GM19324 (cell line): ENCODE results near the gene CUEDC2.

Experiments
- ATAC-seq: cut with Tn5 transposase; IDR thresholded peaks from one replicate; pipeline ENCODE4 v1.9.1; 2021; ENCODE audit warnings: mild to moderate bottlenecking, moderate library complexity; ENCODE audit not compliant: unreplicated experiment, low FRiP score

The CUEDC2 gene

DNA sequence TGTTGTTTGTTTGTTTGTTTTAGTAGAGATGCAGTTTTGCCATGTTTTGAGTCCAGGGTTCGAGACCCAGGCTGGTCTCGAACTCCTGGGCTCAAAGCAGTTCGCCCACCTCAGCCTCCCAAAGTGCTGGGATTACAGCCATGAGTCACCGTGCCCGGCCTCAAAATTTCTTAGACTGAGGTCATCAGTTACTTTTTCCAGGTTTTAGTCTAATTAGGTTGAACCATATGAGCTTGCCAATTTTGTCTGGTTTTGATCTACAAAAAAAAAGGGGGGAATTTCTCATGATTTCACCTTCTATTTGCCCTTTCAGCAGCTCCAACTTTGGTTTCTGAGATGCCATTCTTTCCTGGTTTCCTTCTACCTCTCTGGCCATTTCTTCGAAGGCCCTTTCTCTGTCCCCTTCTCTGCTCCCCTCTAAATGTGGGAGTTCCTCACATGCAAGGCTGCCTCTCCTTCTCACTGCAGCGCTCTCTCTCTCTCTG, 5.5 kb downstream of the CUEDC2 start:
- no peak for ATAC-seq

DNA sequence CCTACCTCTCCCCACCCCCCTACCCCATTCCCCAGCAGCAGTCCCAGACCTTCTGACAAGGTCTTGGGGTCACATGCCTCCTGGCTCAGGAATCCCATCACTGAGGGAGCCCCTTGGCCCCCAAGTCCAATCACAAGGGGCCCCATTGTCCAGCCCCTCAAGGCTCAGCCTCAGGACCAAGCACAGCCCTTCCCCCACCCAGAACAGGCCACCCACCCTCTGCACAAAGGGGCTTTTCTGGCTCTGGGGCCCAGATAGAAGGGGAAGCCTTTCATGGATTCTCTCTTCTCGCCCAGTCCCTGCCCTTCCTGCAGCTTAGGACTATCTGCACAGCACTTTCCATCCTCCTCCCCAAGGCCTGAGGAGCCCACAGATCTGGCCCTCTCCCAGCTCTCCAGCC, 6.9 kb downstream of the CUEDC2 start:
- ATAC-seq: no peak

DNA sequence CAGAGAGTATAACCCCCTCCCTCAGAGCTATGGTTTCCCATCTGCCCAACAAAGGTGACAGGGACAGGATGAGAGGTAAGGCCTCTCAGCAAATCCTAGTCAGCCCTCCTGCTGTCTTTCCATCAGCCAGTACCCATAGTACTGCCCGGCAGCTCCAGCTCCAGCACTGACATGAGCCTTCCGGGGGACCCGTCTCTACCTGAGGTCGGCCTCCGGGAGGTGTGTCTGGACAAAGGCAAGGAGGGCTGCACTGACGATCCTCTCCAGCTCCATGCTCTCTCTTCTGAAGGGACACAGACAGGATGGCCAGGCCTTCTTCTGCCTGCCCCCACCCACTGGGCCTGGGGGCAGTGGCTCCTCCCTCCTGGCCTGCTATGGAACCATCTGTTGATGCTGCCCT, 7.5 kb downstream of the CUEDC2 start:
- no peak for ATAC-seq

DNA sequence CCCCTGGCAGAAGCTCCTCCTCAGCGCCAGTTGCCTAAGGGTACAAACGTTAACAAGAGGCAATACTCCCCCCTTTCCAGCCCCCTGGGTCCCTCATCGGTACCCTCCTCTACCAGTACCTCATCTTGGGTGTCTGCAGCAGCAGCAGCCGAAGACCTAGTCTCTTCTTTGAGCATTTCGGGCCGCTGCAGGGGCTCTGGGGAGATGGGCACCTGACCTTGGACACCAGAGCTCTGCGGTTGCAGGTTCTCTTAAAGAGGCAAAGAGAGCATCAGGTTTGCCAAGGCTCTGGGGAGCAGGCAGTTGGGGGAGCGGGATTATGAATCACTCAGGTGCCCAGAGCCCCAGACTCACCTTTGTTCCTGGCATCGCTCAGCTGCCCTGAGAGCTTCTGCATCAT, 8.2 kb downstream of the CUEDC2 start:
- no peak for ATAC-seq

DNA sequence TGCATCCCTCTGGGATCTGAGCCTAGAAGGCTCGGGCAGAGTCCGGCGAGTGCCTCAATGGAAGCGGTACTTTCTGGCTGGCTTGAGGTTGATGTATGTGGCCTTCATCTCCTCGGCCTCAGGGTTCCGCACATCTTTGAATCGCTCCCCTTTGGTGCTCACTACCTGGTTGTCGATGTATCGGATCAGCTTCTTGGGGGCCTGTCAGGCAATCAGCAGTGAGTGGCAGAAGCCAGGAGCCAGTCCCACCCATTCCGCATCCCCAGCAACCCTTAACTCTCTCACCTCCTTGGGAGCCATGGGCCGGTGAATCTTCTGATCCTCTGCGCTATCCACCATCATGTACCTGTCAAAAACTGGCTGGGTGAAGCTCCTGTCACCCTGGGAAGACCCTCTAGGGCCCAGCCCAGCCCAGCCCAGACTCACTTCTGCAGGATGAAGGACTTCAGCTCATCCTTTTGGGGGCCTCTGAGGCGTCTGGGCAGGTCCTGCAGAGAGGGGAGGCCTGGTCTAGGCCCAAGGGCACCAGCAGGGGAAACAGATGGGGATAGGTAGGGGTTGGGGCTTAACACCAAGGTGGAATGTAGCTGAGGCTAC, 8.9 kb downstream of the CUEDC2 start:
- ATAC-seq: no peak

DNA sequence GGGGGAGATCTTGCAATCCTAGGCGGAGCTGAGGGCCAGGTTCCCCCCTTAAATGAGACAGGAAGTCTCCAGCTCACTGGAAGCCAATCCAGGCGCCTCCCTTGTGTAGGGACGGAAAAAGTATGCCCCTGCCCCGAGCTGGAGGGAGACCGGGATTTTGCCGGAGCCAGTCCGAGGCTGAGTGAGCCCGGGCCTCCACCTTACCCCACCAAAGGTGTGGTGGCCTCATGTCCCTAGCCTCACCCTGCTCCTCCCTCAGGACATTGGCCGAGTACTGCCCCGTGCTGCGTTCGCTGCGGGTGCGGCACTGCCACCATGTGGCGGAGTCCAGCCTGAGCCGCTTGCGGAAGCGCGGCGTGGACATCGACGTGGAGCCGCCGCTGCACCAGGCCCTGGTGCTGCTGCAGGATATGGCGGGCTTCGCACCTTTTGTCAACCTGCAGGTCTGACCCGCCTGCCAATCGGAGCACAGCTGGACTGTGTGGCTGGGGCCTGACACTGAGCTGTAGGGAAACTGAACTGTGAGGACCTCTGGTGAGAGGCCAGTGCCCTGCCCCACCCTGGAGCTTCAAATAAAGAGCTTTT, 9.7 kb downstream of the CUEDC2 start:
- no peak for ATAC-seq

DNA sequence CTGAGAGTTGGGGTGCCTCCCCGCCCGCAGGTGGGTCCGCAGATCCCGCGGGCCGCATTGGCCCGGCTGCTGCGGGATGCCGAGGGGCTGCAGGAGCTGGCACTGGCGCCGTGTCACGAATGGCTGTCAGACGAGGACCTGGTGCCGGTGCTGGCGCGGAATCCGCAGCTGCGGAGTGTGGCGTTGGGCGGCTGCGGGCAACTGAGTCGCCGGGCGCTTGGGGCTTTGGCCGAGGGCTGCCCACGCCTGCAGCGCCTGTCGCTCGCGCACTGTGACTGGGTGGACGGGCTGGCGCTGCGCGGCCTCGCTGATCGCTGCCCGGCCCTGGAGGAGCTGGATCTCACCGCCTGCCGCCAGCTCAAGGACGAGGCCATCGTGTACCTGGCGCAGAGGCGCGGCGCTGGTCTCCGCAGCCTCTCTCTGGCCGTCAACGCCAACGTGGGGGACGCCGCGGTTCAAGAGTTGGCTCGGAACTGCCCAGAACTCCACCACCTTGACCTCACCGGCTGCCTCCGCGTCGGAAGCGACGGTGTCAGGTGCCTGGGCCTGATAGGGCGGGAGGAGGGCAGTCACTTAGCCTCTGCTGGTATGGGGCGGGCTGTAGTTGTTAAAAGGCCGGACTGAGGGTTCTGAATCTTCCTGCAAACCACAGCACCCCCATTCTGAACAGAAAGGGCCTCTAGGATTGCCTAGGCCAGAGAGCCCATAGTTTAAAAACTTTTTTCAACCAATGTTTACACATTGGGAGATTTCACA, 10.4 kb downstream of the CUEDC2 start:
- no peak for ATAC-seq

DNA sequence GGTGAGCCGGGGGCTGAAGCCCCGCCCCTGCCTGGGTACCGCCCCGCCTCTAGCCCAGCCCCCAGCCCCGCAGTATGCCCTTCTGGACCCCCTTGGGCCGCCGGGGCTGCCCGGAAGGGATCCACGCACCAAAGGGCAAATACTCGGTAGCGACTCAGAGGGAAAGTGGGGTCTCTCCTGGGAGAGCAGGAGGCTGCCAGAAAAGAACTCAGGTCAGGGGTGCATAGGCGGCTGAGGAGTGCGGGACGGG, 10.9 kb downstream of the CUEDC2 start:
- no peak for ATAC-seq

DNA sequence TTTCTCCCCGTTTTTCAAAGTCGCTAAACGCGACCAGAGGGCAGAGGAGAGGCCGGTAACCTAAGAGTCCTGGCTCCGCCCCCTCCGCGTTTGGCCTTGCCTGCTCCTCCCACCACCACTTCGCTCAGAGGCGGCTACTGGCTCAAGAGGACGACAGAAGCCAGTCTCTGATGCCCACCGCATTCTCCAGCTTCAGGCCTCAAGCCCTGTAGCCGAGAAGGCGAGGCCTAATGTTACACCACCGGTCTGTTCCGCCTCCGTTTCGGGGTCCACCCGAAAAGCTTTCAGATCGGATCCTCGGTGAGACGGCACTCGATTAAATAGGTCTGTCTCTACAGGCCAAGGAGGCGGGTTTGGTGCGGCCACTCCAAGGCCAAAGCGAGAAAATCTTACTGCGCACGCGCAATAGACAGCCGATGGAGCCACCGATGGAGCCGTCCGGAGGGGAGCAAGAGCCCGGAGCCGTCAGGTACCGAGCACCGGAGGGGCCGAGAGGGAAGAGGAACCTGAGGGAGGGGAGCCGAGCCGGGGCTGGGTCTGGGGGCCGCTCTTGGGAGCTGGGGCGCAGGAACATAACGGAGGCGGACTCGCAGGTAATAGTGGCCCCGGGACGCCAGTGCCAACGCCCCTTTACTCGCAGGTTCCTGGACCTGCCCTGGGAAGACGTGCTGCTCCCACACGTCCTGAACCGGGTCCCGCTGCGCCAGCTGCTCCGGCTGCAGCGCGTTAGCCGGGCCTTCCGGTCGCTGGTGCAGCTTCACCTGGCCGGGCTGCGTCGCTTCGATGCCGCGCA, 11.5 kb downstream of the CUEDC2 start, which contains the start of gene FBXL15:
Gene FBXL15, plus strand, starts transcription at position 123 of the 793 bp plus-strand sequence. Its CDS starts 294 bp downstream, at position 417.
- peak; percentile 87 for ATAC-seq

DNA sequence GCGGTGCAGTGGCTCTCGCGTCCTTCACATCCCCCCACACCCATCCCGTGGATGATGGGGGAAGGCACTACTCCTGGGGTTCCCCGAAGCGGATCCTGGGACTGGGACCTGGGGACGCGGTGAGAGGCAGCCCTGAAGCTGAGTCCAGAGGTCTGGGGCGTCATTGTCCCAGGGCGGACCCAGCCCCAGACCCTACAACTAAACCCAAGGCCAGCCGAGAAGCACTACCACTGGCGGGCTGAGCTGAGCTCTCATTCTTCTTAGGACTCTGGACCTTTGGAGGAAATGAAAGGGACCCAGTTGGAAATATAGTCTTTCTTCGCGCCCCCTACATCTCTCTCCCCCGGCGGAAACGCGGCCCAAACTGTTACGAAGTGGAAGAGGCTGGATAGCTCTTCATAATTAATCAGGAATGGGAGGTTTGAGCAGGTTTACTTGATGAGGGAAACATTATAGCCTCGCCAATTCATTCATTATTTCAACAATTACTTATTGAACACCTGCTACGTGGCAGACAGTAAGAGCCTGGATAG, 12.1 kb downstream of the CUEDC2 start:
- no peak for ATAC-seq

DNA sequence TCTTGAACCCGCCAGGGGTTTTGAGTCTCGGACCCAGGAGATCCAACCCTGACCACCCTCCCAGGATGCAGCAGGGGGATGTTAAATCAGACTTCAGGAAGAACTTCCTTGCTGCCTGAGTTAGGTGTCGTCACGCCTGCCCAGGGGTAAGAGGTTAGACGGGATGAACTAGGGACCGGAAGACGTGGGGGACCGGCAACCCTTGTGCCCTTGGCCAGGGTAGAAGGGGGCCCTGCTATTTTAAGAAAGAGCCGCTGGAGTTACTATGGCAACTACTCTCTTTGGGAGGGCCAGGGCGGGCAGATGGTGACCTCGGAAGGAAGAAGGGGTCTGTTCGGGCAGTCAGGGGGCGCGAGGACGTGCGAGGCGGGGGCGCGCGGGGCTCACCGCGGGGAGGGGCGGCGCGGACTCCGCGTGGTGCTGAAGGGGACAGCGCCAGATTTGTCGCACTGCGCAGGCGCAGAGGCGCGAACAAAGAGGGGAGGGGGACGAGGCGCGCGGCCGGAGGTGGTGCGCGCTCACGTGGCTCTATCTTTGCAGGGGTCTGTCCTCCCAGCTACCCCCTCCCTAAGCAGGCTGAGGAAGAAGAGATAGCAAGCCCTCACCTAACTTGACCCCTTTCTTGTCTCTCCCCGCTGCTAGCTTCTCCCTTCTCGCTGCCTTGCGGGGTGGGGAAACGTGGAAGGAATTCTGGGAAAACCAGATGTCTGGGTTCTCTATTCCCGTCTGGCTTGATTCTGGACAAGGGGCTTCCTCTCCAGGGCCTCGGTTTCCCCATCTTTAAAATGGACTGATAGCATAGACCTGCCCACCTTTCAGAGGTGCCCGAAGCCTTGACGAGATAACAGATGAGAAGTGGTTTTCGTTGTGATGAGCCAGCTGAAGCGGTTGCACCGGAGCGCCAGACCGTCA, 12.8 kb downstream of the CUEDC2 start:
- ATAC-seq: no peak

DNA sequence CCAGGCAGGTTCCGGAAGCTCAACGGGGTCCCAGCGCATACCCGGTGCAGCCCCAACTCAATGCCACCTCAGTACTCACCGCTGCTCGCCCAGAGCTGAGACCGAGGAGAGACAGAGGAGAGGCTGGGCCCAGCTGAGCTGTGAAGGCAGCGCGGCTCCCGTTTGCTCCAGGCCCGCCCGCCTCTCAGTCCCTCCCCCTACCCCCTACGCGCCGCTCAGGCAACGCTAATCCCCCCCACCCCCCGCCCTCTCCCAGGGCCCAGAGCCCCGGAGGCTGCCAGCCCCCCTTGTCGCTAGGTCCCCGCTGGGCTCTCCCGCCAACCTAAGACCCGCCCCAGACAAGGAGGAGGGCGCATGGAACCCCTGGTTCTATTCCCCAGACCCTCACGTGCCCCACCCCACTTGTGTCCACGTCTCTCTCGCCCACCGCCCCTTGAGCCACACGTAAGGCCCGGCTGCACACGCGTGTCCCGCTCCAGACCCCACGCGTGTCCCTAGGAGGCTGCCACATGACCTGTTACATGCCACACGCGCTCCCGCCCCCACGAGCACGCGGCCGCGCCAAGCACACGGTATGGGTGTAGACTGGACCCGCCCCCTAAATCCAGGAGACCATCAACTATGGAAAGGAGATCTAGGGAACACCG, 13.6 kb downstream of the CUEDC2 start, which contains the start of gene PSD:
Gene PSD, minus strand, starts transcription at position 164 of the 647 bp plus-strand sequence. CDS start 1,747 bp downstream, outside the sequence.
- no peak for ATAC-seq

DNA sequence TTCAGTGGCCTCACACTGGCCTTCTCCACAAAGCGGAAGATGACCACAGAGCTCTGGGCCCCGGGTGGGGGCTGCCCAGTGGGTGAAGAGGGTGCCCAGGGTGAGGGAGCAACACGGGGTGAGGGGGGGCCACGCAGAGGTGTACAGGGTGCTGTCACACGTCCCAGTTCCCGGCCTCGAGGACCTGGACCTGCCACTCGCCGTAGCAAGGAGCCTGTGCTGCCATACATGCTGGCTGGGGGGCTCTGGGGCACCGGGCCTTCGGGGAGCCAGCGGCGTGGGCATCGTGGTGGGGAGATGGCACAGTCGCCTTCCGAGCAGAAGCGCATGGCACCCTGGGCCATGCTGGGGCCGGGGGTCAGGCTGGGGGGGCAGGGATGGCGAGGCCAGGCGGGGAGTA, 15.7 kb downstream of the CUEDC2 start:
- ATAC-seq: no peak

DNA sequence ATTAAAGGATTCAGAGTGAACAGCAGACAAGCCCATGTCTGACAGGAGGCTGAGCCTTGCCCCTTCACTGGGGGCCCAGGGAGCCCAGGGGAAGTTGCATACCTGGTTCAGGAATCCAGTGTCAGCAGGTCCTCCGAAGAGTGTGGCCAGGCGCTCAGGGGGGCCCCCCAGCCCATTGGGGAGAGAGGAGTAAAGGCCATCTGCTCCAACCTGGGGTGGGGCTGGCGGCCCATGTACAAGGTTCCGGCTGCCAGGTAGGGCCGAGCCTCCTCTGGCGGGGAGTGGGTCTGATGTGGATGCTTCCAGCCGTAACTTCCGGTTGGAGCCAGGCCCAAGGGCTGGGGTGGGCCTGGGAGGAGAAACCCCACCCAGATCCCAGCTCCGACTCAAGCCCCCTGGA, 16.1 kb downstream of the CUEDC2 start:
- ATAC-seq: no peak

DNA sequence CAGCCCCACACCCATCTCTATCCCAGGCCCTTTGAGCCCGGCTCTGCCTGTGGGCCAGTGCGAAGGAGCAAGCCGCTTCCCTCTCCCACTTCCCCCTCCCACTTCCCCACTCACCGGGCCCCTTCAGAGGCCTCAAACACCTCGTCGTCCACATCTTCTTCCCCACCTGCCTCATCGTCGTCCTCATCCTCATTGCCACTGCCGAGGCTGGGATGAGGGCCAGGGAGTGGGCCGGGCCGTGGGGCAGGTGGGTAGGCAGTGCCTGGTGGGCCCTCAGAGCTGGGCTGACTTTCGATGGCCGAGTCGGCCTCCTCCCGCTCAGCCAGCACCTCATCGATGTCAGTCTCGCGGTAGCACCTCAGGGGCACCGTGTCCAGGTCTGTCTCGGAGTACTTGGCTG, 17.6 kb downstream of the CUEDC2 start:
- no peak for ATAC-seq

DNA sequence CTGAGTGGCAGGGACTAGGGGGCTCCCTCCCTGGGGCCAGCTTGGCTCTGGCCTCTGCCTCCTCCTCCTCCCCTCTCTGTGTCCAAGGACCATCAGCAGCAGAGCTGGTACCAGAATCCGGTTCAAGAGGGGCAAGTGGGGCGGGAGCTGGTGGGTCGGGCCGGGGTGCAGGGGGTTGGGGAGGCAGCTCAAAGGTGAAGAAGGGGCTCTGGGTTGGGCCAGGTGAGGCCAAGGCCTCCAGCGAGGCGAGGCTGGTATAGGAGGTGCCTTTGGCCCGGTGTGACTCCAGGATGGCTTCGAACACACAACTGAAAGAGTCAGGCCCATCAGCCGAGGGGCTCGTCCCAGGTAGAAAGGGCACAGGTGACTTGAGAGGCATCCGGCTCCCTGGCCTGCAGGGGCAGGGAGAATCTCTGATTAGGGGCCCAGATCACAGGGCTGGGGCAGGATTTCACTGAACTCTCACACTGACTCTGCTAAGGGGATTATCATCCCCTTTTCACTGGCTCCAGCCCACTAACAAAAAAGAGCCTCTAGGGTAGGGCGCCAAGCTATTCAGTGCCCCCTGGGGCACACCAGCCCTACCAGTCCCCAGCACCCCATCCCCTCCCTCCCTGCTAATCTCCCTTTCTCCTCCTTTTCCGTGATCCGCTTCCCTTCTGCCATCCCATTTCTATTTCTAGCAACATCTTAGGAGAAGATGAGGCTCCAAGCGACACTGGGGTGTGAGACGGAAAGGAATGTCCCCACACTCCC, 18.4 kb downstream of the CUEDC2 start:
- no peak for ATAC-seq

DNA sequence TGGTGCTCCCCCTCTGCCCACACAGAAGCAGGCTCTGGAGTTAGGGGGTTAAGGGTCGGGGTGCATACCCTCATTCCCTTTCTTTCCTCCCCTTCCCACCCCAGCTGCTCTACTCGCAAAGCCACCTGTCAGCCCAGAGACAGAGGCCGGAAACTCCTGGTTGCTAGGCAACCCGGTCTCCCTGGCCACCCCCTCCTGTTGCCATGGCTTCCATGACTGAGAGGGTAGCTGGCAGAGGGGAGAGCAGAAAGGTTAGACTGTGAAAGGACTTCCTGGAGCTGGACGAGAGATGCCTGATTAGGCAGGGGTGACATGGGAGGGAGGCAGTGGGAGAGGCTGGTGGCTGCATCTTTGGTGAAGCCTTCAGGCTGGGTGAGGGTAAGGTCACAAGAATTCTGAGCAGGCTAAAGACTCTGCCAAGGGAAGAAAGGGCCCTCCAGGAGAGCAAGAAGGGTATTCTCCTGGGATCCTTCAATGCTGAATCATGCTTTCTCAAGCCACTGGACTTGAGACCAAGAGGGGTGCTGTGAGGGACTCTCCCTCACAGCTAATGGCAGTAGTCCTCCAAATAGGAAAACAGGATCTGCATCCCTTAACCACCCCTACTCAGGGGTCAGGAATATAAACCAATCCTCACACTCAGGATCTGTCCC, 19.2 kb downstream of the CUEDC2 start:
- no peak for ATAC-seq

DNA sequence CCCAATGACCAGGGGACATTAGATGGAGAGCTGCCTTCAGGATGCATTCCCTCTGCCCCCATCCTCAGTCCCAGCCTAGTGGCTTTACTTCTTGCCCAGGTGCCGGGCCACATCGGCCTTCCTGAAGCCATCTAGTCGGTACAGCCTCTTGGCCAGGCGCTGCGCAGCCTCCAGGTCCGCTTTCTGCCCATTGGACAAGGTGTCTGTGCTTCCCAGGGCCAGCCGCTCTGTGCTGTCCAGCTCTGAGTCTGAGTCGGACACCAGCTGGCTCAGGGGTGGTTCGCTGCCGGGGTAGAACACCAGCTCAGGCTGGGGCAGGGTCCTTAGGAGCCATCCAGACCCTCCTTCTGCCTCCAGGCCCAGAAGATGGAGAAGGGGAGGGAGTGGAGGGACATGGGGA, 20.1 kb downstream of the CUEDC2 start:
- ATAC-seq: no peak
